Upper lobe of right lung (tissue), 1 donor: ENCODE data around the gene GHR. TPM values are rescaled to one million over a fixed set of nuclear protein-coding genes. Genes with fewer than 3 reads are reported as not detected.

Source experiments
- ATAC-seq: fragments of 200-7000 bp; cut with Tn5 transposase; one replicate; pipeline ENCODE4 v1.9.1; 2020; ENCODE audit warnings: mild to moderate bottlenecking, moderate library complexity
- DNase-seq: peaks from one replicate; pipeline ENCODE4 v3.0.0-alpha.2; 2020
- H3K27ac ChIP-seq: fragments of 200-600 bp; one replicate; pipeline ENCODE4 v1.8.0; 2022
- H3K27me3 ChIP-seq: fragments of 200-600 bp; one replicate; pipeline ENCODE4 v1.8.0; 2022; ENCODE audit warnings: mild to moderate bottlenecking
- H3K36me3 ChIP-seq: fragments of 200-600 bp; one replicate; pipeline ENCODE4 v1.8.0; 2022
- H3K4me1 ChIP-seq: fragments of 200-600 bp; one replicate; pipeline ENCODE4 v1.8.0; 2022
- H3K4me3 ChIP-seq: fragments of 200-600 bp; one replicate; pipeline ENCODE4 v1.8.0; 2022; ENCODE audit warnings: mild to moderate bottlenecking
- H3K9me3 ChIP-seq: fragments of 200-600 bp; one replicate; pipeline ENCODE4 v1.8.0; 2022
- CTCF ChIP-seq: fragments of 200-600 bp; IDR thresholded peaks from one replicate; pipeline ENCODE4 v1.8.0; 2022; ENCODE audit warnings: antibody characterized with exemption
- intact Hi-C: fragments of 100-400 bp; cut with DNase I; formaldehyde crosslinking; loops from one replicate; pipeline ENCODE4 v1.11.0; 2022
- long read RNA-seq: library from polyadenylated mRNA; unstranded; transcript quantifications from one replicate; pipeline ENCODE4 v2.0.0, GENCODE V29; 2021
- total RNA-seq: library from RNA; stranded (reverse); fragmentation: NEBNext Ultra II Directional; extraction: Animal tissue kit (Norgen Biotek cat#: 25700); gene quantifications from one replicate; pipeline ENCODE4 v1.2.1, GENCODE V29; 2021
- donor health status: DM: no; HTN: yes; CAD: no; lungs with severe emphysema.

The GHR gene
- total RNA-seq, result 6.6 TPM
- long read RNA-seq, full-length matches to known transcripts, result 2 of 4 reads
- long read RNA-seq, partial matches to known transcripts, result 0 of 4 reads
- long read RNA-seq, other reads (novel, unspliced or antisense), result 2 of 4 reads

GRCh38 chr5:42423285-42424165 lies at the start of gene GHR:
Gene GHR (plus strand): TSS chr5:42423439. CDS start chr5:42565875, 142,436 bp downstream.
- peak; percentile 71 for TF ChIP-seq CTCF
- H3K27me3 ChIP-seq, result peaks cover 15% of the 10 kb centered on the region
- H3K9me3 ChIP-seq, result no peaks in the 10 kb centered on the region
- H3K27ac ChIP-seq, result peak within 1 kb of the TSS; percentile 73
- intact Hi-C loops, result loop anchor here (10.0 kb wide), 1 partner anchor 161 kb away; no protein-coding TSS in a partner anchor
- DNase-seq (peak; percentile 86), ATAC-seq (peak; percentile 97)
- H3K36me3 ChIP-seq, result no peaks in the 10 kb centered on the region
- H3K4me3 ChIP-seq, result peak within 1 kb of the TSS; percentile 63
- H3K4me1 ChIP-seq, result peaks cover 8% of the 10 kb centered on the region

GRCh38 chr5:42374679-42375273 lies 48.5 kb upstream of the GHR start:
- no peak for TF ChIP-seq CTCF
- H3K36me3 ChIP-seq, result no peaks in the 10 kb centered on the region
- H3K4me1 ChIP-seq, result no peaks in the 10 kb centered on the region
- DNase-seq (no peak), ATAC-seq (no peak)
- H3K4me3 ChIP-seq, result no peak overlapping the region
- intact Hi-C loops, result no loop called here
- H3K9me3 ChIP-seq, result no peaks in the 10 kb centered on the region
- H3K27ac ChIP-seq, result no peak overlapping the region
- H3K27me3 ChIP-seq, result no peaks in the 10 kb centered on the region

- intact Hi-C loops, result no loop called here
- ATAC-seq (no peak), DNase-seq (no peak)
- no peak overlapping the region for H3K4me3 ChIP-seq
- no peaks in the 10 kb centered on the region for H3K9me3 ChIP-seq
- H3K27me3 ChIP-seq, result no peaks in the 10 kb centered on the region
- TF ChIP-seq CTCF, result no peak
- no peaks in the 10 kb centered on the region for H3K4me1 ChIP-seq
- no peaks in the 10 kb centered on the region for H3K36me3 ChIP-seq
- no peak overlapping the region for H3K27ac ChIP-seq
Observed at GRCh38 chr5:42377496-42377895, 45.7 kb upstream of the GHR start.

- H3K4me1 ChIP-seq, result no peaks in the 10 kb centered on the region
- DNase-seq, result no peak
- H3K4me3 ChIP-seq, result no peak overlapping the region
- no peak overlapping the region for H3K27ac ChIP-seq
- H3K36me3 ChIP-seq, result no peaks in the 10 kb centered on the region
- no peak for ATAC-seq
- intact Hi-C loops, result no loop called here
- H3K27me3 ChIP-seq, result no peaks in the 10 kb centered on the region
- H3K9me3 ChIP-seq, result no peaks in the 10 kb centered on the region
- TF ChIP-seq CTCF, result no peak
Observed at GRCh38 chr5:42381973-42382372, 41.3 kb upstream of the GHR start.

- Histone ChIP-seq H3K27ac (no peak overlapping the region), H3K27me3 (no peaks in the 10 kb centered on the region), H3K9me3 (no peaks in the 10 kb centered on the region), H3K4me1 (no peaks in the 10 kb centered on the region), H3K4me3 (no peak overlapping the region), H3K36me3 (no peaks in the 10 kb centered on the region)
- intact Hi-C loops, result no loop called here
- ATAC-seq (no peak), DNase-seq (no peak)
- TF ChIP-seq CTCF, result no peak
Observed at GRCh38 chr5:42387563-42387962, 35.7 kb upstream of the GHR start.
